GM18858 (cell line): ENCODE data around the gene COMT.
"Not testable (repeated sequence)": the region's sequence is repeated elsewhere in the genome, so short reads cannot be mapped to it uniquely, and the experiment has no call there.

Experiments
- ATAC-seq: cut with Tn5 transposase; IDR thresholded peaks from one replicate; pipeline ENCODE4 v1.9.1; 2021; ENCODE audit not compliant: unreplicated experiment

COMT gene

GRCh38 chr22:19907902-19908301 is 33.7 kb upstream of the COMT start:
- ATAC-seq: not testable (repeated sequence)

GRCh38 chr22:19909350-19910179 is 32.0 kb upstream of the COMT start:
- ATAC-seq: no peak

- no peak for ATAC-seq
These were observed 31.3 kb upstream of the COMT start for GRCh38 chr22:19910180-19910744.

DNA sequence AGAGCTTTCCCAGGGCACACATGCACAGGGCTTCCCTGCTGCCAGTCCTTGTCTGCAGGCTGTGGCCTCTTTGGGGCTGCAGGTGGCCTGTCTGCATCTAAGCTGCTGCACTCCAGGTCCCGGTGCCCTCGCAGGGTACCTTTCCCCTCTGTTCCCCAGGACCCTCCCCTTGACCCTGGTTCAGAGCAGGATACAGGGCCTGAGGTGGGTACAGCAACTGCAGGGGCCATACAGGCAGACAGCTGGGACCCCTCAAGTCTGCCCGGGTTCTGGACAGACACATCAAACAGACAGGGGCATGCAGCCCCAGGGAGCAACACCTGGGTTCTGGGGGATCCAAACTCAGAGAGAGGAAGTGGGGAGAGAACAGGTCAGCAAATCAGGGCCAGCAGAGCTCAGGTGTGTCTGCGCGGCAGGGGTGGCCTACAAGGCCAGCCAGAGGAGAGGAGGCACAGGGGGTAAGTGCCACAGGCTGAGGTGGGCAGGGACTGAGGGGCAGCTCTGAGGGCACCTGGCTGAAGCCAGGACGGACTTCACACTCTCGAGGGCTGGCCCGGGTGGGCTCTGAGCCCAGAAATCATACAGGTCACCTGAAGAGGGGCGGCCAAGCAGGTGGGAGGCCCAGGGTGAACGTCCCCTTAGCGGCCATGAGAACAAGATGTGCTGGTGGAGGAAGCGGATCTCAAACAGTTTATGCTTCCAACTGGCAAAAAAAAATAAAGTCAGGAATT is 29.9 kb upstream of the COMT start:
- ATAC-seq: no peak

- ATAC-seq: no peak
These were observed 29.1 kb upstream of the COMT start for GRCh38 chr22:19912271-19912999.

GRCh38 chr22:19913337-19913936 is 28.1 kb upstream of the COMT start:
- no peak for ATAC-seq

GRCh38 chr22:19914201-19914943 is 27.2 kb upstream of the COMT start:
- ATAC-seq: no peak

DNA sequence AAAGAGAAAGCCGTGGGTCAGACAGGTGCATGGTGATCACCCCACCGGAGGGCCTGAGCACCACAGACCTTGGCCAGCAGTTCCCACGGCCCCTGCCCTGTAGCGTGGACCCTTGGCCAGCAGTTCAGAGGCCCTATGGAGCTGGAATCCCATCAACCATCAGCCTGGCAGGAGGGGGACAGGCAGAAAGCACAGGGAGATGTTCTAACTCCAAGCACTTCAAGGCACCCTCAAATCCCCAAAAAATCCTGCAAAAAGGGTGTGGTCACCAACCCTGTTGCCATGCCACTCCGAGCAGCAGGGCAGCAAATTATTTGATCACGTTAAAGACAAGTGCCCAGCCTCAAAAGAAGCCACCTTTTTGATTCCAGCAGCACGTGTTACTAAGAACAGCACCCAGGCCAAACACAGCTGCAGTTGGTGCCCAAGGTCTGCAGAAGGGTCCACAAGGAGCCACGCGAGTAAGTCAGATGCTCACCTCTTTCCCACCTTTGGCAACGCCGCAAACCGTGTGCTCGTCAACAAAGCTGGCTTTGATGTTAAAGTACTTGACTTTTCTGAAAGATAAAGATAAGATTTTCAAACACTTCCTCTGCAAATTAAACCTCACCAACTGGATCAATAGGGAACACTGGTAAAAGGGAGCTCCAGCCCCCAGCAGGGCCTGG is 26.2 kb upstream of the COMT start:
- no peak for ATAC-seq

- ATAC-seq: no peak
These were observed 25.6 kb upstream of the COMT start for GRCh38 chr22:19916006-19916405.

DNA sequence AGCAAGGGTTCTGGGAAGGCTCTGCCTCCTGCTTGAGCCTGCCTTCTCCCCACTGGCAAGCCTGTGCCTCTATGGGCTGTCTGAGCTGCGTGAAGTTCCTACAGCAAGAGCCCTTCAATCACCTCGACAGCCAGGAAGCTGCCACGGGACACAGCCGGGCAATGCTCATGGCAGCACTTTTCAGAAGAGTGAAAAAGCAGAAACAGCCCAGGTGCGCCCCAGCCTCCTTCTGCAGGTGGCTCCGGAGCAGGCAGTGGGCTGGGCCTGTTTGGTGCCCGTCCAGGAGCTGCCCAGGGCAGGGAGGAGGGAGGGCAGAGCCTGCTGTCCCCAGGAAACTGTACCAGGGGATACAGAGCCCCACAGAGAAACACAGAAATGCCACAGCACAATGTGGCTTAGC is 24.6 kb upstream of the COMT start:
- no peak for ATAC-seq

DNA sequence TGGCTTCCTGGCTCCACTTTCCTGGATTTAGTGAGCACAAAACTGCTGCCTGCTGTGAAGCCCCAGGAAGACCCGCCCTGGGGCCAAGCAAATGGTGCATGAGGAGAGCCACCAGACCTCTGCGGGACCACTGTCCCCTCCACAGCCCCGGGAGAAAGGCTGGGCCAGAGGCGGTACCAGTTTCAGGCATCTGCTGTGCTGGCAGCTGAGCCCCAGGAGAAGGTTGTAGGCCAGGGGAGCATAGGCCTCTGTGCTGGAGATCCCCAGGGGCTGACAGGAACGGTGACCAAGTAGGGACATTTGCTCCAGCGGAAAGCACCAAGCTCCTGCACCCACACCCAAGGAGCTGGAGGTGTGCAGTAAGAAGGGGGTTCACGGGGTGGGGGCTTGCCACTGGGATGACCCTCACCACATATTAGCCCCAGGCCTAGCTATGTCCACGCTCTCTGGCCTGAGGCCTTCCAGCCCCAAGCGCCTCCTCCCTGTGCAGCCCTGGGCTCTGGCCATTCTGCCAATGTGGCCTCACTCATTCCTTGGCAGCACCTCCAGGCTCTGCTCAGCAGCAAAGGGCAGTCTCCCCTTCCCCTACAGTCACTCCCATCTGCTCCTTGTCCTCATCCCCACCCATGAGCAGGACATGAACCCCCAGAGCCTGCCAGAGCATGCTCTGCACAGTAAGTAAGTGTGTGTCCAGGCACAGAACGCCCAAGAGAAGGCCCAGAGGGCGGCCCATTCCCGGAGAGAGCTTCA is 24.0 kb upstream of the COMT start:
- ATAC-seq: no peak

- ATAC-seq: no peak
These were observed 23.1 kb upstream of the COMT start for GRCh38 chr22:19918332-19919106.

DNA sequence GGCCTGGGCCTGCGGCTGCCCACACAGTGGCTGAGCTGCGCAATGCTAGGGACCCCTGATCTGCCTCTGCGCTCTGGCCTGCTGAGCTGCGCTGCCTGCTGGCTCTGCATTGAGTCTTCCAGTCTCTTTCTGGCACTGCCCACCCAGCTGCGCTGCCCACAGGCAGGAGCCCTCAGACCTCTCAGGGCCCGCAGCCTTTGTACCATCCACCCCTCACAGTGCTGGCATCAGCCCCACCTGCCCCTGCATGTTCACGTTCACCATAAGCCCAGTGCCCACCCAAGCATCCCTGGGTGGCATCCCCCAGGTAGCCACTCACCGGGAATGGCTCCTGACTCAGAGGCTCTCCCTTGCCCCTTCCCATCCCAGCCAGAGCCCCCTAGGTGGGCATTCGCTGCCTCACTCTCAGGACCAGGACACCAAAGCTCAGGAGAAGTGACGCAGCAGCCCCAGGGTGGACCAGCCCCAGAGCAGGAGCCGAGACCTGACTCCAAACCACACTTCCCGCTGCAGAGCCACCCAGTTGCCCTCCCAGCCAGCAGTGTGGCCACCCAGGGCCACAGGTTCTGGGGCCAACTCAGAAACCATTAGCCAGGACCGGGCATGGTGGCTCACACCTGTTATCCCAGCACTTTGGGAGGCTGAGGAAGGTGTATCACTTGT is 21.7 kb upstream of the COMT start:
- ATAC-seq: no peak

DNA sequence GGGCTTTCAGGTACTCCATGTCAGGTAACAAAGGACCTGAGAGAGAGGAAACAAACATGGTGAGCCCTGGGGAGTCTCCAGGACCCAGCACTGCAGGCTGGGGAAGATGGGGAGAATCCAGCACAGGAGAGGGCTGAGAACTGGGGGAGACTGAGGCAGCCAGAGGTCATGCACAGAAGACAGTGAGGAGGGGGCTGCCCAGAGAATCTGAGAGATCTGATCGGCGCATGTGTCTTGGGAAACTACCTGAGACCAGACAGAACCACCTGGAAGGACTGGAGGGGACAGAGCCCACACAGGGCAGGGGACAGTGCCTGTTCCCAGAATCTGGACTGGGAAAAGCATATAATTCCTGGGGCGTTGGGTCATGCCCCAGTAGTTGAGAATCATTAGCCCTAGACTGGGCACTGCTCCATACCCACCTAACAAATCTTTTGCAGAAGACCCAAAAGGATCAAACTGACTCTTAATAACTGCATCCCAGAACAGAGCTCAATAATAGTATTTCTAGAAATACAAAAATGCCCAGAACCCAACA is 20.0 kb upstream of the COMT start:
- ATAC-seq: no peak

- no peak for ATAC-seq
These were observed 17.6 kb upstream of the COMT start for GRCh38 chr22:19923914-19924513.

- ATAC-seq: not testable (repeated sequence)
These were observed 15.5 kb upstream of the COMT start for GRCh38 chr22:19926028-19926427.

DNA sequence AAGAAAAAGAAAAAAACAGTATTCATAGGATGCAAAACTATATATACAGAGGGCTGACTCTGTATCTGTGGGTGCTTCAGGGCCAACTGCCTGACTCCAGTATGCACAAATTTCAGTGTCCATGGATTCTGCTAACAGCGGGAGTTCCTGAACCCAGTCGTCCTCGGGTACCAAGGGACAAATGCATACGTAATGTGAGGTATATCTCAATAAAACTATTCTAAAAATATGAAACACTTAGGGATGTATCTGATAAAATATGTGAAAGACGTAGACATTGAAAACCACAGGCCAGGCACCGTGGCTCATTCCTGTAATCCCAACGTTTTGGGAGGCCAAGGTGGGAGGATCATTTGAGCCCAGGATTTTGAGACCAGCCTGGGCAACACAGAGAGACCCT is 13.9 kb upstream of the COMT start:
- ATAC-seq: no peak
